GM12875 (cell line): ENCODE data around the gene HIF1A.

ENCODE experiments used
- H3K4me3 ChIP-seq: one replicate; pipeline ENCODE4 v1.5.1; 2011; ENCODE audit warnings: low read depth, low read length, control low read depth
- TF ChIP-seq, protein P1 (sequence below): IDR thresholded peaks from 2 replicates; pipeline ENCODE4 v1.5.1; 2011; ENCODE audit warnings: low read depth, mild to moderate bottlenecking, control low read depth, inconsistent platforms, low read length, moderate library complexity, borderline replicate concordance; ENCODE audit not compliant: insufficient read depth

HIF1A gene

DNA sequence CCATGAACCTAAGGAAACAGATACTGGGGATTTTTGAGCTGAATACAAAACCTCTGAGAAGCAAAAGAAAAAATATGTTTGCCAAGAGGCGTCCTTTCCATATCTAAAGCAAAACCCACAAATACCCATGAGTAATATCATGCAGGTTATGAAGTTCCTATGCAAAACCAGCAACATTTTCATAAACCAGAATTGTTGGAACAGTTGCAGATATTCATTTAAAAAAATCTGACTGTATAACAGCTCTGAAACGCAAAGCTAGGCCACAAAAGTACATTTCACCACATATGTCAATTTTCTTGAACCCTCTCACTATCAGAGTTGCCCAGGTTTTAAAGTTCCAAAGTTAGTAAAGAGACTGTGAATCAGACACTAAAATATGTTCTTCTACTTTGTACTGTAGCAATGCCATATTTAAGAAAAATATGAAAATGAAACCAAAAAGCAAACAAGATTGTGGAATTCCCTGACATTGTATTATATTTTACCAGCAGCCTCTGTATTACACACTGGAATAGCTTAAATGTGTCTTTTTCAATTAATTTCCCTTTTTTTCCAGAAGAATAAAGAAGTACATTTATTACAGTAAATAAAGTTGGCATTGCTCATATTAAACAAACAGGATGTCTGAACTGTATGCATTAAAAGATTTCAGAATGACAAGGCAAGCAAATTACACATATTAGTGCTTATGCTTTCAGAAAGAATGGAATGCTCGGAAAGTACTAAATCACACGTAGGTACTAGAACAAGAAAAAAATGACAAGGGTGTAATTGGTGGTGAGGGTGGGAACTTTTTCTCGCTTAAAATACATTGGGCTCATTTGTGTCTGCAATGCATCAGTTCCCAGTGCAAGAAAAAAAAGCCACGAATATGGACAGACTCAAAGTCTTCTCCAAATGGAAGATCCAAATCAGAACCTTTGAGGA, 33.6 kb upstream of the HIF1A start:
- TF ChIP-seq, protein P1, sequence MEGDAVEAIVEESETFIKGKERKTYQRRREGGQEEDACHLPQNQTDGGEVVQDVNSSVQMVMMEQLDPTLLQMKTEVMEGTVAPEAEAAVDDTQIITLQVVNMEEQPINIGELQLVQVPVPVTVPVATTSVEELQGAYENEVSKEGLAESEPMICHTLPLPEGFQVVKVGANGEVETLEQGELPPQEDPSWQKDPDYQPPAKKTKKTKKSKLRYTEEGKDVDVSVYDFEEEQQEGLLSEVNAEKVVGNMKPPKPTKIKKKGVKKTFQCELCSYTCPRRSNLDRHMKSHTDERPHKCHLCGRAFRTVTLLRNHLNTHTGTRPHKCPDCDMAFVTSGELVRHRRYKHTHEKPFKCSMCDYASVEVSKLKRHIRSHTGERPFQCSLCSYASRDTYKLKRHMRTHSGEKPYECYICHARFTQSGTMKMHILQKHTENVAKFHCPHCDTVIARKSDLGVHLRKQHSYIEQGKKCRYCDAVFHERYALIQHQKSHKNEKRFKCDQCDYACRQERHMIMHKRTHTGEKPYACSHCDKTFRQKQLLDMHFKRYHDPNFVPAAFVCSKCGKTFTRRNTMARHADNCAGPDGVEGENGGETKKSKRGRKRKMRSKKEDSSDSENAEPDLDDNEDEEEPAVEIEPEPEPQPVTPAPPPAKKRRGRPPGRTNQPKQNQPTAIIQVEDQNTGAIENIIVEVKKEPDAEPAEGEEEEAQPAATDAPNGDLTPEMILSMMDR = no peak
- no peak overlapping the region for H3K4me3 ChIP-seq

DNA sequence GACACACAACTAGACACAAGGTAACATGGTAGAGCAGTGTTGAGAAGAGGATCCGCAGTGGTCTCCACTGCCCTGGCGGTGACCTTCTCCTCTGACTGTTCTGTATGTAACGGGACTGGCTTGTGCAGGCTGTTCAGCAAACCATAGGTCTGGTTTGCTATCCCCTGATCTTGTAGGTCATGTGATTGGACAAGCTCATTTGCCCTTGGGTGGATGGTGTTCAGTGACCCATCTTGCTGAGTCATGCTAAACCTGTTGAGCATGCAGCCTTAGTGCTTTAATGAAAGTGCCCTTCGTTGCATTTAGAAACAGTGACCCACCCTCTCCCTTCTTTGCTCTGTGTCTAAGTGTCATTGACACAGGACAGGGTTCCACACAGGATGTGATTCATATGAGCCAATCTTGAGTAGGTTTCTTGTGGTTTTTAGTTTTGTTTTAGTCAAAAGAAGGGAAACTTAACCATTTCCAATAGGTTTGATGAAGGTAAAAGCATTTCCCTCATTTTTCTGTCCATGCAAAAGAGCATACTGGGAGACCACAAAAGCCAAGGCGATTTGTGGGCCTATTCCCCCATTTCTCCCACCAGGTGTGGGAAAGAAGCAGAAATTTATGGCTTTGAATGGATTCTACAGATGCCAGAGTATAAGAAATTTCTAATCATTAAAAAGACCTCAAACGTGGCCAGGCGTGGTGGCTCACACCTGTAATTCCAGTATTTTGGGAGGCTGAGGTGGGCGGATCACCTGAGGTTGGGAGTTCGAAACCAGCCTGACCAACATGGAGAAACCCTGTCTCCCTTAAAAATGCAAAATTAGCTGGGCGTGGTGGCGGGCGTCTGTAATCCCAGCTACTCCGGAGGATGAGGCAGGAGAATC, 32.6 kb upstream of the HIF1A start:
- TF ChIP-seq, protein P1 = no peak
- peak overlapping the region; percentile 27 for H3K4me3 ChIP-seq

DNA sequence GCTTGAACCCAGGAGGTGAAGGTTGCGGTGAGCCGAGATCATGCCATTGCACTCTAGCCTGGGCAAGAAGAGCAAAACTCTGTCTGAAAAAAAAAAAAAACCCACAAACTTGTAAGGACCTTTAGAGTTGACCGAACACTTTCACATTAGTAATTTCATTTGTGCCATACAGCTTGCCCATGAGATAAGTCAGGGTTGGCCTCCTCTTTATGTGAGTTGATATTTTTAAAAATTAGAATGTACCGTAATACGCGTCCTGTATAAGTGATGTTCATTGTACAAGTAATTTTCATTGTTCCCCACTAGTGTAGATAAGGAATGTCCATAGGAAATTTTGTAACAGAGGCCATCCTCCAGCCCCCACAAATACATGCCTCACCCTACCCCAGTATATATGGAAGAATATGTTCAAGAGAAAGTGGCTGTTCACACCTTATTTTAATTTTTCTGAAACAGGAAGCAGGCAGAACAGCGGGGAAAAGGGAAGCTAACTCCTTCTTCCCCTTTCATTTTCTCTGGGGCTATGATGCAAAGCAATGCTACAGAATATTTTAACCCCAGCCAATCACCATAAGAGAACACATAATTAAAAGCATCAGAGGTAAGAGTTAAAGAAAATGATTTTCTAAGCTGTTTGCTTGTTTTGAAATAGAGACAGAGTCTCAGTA, 31.9 kb upstream of the HIF1A start:
- peak overlapping the region; percentile 27 for H3K4me3 ChIP-seq

DNA sequence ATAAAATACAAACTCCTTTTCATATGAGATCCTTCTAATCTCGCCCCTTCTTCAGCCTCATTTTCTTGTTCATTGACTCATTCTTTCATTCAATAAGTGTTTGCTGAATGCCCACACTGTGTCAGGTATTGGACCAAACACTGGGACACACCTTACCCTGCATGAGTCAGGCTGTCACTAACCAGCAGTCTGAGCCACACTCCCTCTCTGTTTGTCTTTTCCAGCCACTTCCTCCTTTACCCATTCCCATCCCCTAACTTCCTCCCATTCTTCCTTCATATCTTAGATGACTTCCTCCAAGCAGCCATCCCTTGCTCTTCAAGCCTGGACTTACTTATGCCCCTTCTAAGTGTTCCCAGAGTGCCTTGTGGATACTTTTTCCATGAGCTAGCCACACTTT, 27.0 kb upstream of the HIF1A start:
- TF ChIP-seq, protein P1 = no peak
- no peak overlapping the region for H3K4me3 ChIP-seq

More for the DNA sequence above, 31.9 kb upstream of the HIF1A start:
- TF ChIP-seq, protein P1 = no peak

DNA sequence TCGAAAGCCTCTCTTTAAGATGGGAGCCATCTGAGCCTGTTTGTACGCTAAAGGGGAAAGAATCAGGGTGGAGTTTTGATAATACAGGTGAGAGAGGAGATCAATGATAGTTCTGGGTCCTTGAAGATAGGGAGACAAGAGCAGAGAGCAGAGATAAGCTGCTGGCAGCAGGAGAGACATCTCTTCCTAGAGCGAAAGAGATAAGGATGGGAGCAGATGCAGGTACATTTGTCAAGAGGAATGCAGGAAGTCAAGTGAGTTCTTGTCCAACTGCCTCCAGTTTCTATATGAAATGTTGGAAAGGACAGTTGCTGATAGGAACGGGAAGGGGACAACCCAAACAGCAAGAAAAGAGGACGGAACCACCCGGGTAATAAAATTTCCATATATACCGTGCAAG, 24.7 kb upstream of the HIF1A start:
- no peak overlapping the region for H3K4me3 ChIP-seq
- TF ChIP-seq, protein P1 = no peak

DNA sequence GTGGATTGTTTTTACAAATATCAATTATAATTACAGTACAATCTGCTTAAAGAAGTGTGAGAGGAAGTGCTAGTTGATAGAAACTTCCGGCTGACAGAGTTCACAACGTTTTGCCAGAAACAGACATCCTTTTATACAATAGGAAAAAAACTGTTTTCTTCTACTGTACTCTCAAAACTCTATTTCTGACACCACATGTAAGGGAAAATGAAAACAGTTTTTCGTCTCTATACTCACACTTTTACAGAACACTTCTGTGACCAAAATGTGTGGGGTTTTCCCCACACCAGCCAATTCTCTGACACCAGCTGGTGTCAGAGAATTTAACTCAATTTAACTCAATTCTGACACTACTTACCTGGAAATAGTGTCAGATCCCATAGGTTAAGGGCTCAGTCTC, 24.2 kb upstream of the HIF1A start:
- no peak overlapping the region for H3K4me3 ChIP-seq
- TF ChIP-seq, protein P1 = no peak
